Mucosa of descending colon (tissue), 3 donors: Measurements from ENCODE around the gene PDGFRB. TPM values are rescaled to one million over a fixed set of nuclear protein-coding genes. Genes with fewer than 3 reads are reported as not detected.
A peak's percentile ranks its signal among the peaks of the same experiment; 100 is the strongest.

Experiments used
- ATAC-seq: fragments of 200-7000 bp; cut with Tn5 transposase; one replicate; pipeline ENCODE4 v1.9.1; 2020; ENCODE audit warnings: mild to moderate bottlenecking, moderate library complexity
- DNase-seq, 3 donors: peaks; one replicate each; pipeline ENCODE4 v3.0.0-alpha.2; 2020
- H3K36me3 ChIP-seq: fragments of 200-600 bp; one replicate; pipeline ENCODE4 v1.8.0; 2021; ENCODE audit warnings: low read depth, mild to moderate bottlenecking
- H3K4me1 ChIP-seq: fragments of 200-600 bp; one replicate; pipeline ENCODE4 v1.8.0; 2021; ENCODE audit warnings: low read depth, mild to moderate bottlenecking
- H3K4me3 ChIP-seq: fragments of 200-600 bp; one replicate; pipeline ENCODE4 v1.8.0; 2021; ENCODE audit warnings: mild to moderate bottlenecking
- H3K9me3 ChIP-seq: fragments of 200-600 bp; one replicate; pipeline ENCODE4 v1.8.0; 2021; ENCODE audit warnings: mild to moderate bottlenecking
- intact Hi-C, 2 donors: fragments of 100-400 bp; cut with DNase I in 1 of 2; cut with micrococcal nuclease in 1 of 2; formaldehyde crosslinking; loops; one replicate each; pipeline versions ENCODE4 v1.11.0 to v1.11.1; 2022; cut with DNase I, micrococcal nuclease
- total RNA-seq, 3 donors: library from RNA; stranded (reverse); fragmentation: NEBNext Ultra II Directional in 2 of 3; extraction: Animal tissue kit (Norgen Biotek cat#: 25700) in 2 of 3; gene quantifications; one replicate each; pipeline versions ENCODE4 v1.2.1 to v1.2.4, GENCODE V29; 2021 to 2023
- TF ChIP-seq, protein P1 (sequence below): fragments of 200-600 bp; IDR thresholded peaks from one replicate; pipeline ENCODE4 v1.8.0; 2022; ENCODE audit warnings: antibody characterized with exemption, mild to moderate bottlenecking
- donor health status: DM: no; HTN: no; CAD: no; lungs with moderate emphysema.
- donor health status: DM: no; HTN: no; CAD: no.
- donor health status: DM: no; HTN: yes; CAD: no.

The PDGFRB gene
- total RNA-seq, 3 donors from 2014 or later: 13.9 to 61.5 (median 27.1) TPM

- intact Hi-C loops: no loop called here
Observed at GRCh38 chr5:150186137-150186536, 30.5 kb upstream of the PDGFRB start.

GRCh38 chr5:150184990-150185912, 29.6 kb upstream of the PDGFRB start:
- no peaks in the 10 kb centered on the region for H3K9me3 ChIP-seq
- peak; percentile 86 to 92 (median 87) for DNase-seq
- ATAC-seq: peak; percentile 74
- TF ChIP-seq, protein P1, sequence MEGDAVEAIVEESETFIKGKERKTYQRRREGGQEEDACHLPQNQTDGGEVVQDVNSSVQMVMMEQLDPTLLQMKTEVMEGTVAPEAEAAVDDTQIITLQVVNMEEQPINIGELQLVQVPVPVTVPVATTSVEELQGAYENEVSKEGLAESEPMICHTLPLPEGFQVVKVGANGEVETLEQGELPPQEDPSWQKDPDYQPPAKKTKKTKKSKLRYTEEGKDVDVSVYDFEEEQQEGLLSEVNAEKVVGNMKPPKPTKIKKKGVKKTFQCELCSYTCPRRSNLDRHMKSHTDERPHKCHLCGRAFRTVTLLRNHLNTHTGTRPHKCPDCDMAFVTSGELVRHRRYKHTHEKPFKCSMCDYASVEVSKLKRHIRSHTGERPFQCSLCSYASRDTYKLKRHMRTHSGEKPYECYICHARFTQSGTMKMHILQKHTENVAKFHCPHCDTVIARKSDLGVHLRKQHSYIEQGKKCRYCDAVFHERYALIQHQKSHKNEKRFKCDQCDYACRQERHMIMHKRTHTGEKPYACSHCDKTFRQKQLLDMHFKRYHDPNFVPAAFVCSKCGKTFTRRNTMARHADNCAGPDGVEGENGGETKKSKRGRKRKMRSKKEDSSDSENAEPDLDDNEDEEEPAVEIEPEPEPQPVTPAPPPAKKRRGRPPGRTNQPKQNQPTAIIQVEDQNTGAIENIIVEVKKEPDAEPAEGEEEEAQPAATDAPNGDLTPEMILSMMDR: no peak
- H3K36me3 ChIP-seq: no peaks in the 10 kb centered on the region
- no peak overlapping the region for H3K4me3 ChIP-seq
- H3K4me1 ChIP-seq: peaks cover 83% of the 10 kb centered on the region
- intact Hi-C loops: no loop called here

More at GRCh38 chr5:150186137-150186536, 30.5 kb upstream of the PDGFRB start:
- no peaks in the 10 kb centered on the region for H3K36me3 ChIP-seq
- TF ChIP-seq, protein P1: no peak
- ATAC-seq (no peak), DNase-seq (peak in 2 of 3 donors; percentile 24 to 53)
- H3K9me3 ChIP-seq: no peaks in the 10 kb centered on the region
- H3K4me1 ChIP-seq: peaks cover 76% of the 10 kb centered on the region
- no peak overlapping the region for H3K4me3 ChIP-seq

GRCh38 chr5:150184006-150184405, 28.4 kb upstream of the PDGFRB start:
- peak in 1 of 3 donors; percentile 15 for DNase-seq
- Histone ChIP-seq H3K4me1 (peaks cover 93% of the 10 kb centered on the region), H3K36me3 (no peaks in the 10 kb centered on the region), H3K9me3 (no peaks in the 10 kb centered on the region), H3K4me3 (no peak overlapping the region)
- TF ChIP-seq, protein P1: no peak
- no peak for ATAC-seq
- intact Hi-C loops: no loop called here

GRCh38 chr5:150183436-150183835, 27.8 kb upstream of the PDGFRB start:
- peaks cover 93% of the 10 kb centered on the region for H3K4me1 ChIP-seq
- H3K36me3 ChIP-seq: no peaks in the 10 kb centered on the region
- no peak overlapping the region for H3K4me3 ChIP-seq
- H3K9me3 ChIP-seq: no peaks in the 10 kb centered on the region
- no peak for ATAC-seq
- TF ChIP-seq, protein P1: no peak
- intact Hi-C loops: no loop called here
- no peak for DNase-seq

DNA sequence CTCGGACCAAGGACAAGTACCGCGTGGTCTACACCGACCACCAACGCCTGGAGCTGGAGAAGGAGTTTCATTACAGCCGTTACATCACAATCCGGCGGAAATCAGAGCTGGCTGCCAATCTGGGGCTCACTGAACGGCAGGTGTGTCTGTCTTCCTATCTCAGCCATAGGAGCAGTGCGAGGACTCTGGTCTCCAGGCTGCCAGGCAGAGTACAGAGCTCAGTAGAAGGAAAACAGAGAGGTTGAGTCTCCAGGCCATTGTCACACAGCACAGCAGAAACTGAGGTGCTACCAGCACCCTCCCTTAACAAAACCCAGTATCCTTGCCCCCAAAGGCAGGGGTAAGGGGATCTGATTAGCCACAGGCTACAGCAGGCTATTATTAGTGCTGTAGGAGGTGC, 27.1 kb upstream of the PDGFRB start:
- DNase-seq (peak in 1 of 3 donors; percentile 39), ATAC-seq (no peak)
- TF ChIP-seq, protein P1: no peak
- H3K36me3 ChIP-seq: no peaks in the 10 kb centered on the region
- H3K4me1 ChIP-seq: peaks cover 89% of the 10 kb centered on the region
- no peak overlapping the region for H3K4me3 ChIP-seq
- intact Hi-C loops: no loop called here
- H3K9me3 ChIP-seq: no peaks in the 10 kb centered on the region
